Caco-2 (cell line): ENCODE measurements around the gene EFCAB5. TPM values are rescaled to one million over a fixed set of nuclear protein-coding genes. Genes with fewer than 3 reads are reported as not detected.
"Not testable (repeated sequence)": the region's sequence is repeated elsewhere in the genome, so short reads cannot be mapped to it uniquely, and the experiment has no call there.

Experiments
- BruUV-seq: library from RNA; stranded (reverse); fragments of 400-500 nt; replicated peaks from 2 replicates; lab custom pipeline; 2021; lab: Mats Ljungman, UMichigan
- CTCF ChIA-PET: fragments of 300-600 bp; sonication (Branson Sonifier 250); formaldehyde crosslinking; loops from one replicate; lab custom pipeline; 2022; ENCODE audit warnings: antibody characterized with exemption; lab: Charles Lee
- POLR2A ChIA-PET: fragments of 300-600 bp; sonication (Branson Sonifier 250); formaldehyde crosslinking; loops from one replicate; lab custom pipeline; 2022; ENCODE audit warnings: antibody characterized with exemption; lab: Charles Lee
- DNase-seq, 2 experiments: peaks; one replicate each; pipeline versions ENCODE4 v3.0.0 to v3.0.0-alpha.2; 2020 to 2022
- H3K27me3 ChIP-seq: replicated peaks from 2 replicates; pipeline ENCODE4 v1.6.0; 2011; ENCODE audit warnings: low read length; ENCODE audit not compliant: control insufficient read depth, insufficient read depth
- H3K36me3 ChIP-seq: 2 replicates; pipeline ENCODE4 v1.5.1; 2011; ENCODE audit warnings: low read length; ENCODE audit not compliant: control insufficient read depth, insufficient read depth
- H3K4me1 ChIP-seq: fragments of 250-450 bp; sonication (Bioruptor Pico); 2 replicates; pipeline ENCODE4 v1.5.1; 2020; ENCODE audit warnings: mild to moderate bottlenecking
- H3K4me3 ChIP-seq: 2 replicates; pipeline ENCODE4 v1.5.1; 2011; ENCODE audit warnings: low read depth, mild to moderate bottlenecking, control low read depth, low read length
- H3K9me3 ChIP-seq: fragments of 250-450 bp; sonication (Bioruptor Pico); 2 replicates; pipeline ENCODE4 v1.5.1; 2020; ENCODE audit warnings: mild to moderate bottlenecking, moderate library complexity
- H3K27ac Mint-ChIP-seq: one replicate; pipeline ENCODE4 v1.8.0; 2022; ENCODE audit warnings: mixed read lengths; ENCODE audit not compliant: unreplicated experiment
- H3K27me3 Mint-ChIP-seq: one replicate; pipeline ENCODE4 v1.8.0; 2022; ENCODE audit warnings: mixed read lengths; ENCODE audit not compliant: insufficient read depth, unreplicated experiment
- H3K36me3 Mint-ChIP-seq: one replicate; pipeline ENCODE4 v1.8.0; 2022; ENCODE audit warnings: mild to moderate bottlenecking, mixed read lengths; ENCODE audit not compliant: insufficient read depth, unreplicated experiment
- H3K4me1 Mint-ChIP-seq: one replicate; pipeline ENCODE4 v1.8.0; 2022; ENCODE audit warnings: low read depth, mixed read lengths; ENCODE audit not compliant: unreplicated experiment
- H3K4me3 Mint-ChIP-seq: one replicate; pipeline ENCODE4 v1.8.0; 2022; ENCODE audit warnings: mild to moderate bottlenecking, moderate library complexity, mixed read lengths; ENCODE audit not compliant: unreplicated experiment
- H3K9me3 Mint-ChIP-seq: one replicate; pipeline ENCODE4 v1.8.0; 2022; ENCODE audit warnings: mixed read lengths; ENCODE audit not compliant: unreplicated experiment
- intact Hi-C: fragments of 100-400 bp; cut with micrococcal nuclease; formaldehyde crosslinking; loops from one replicate; pipeline ENCODE4 v1.10.0; 2022; ENCODE audit not compliant: unreplicated experiment
- total RNA-seq: library from RNA; stranded (reverse); gene quantifications from 2 replicates; pipeline ENCODE4 v1.2.3, GENCODE V29; 2022
- TF ChIP-seq, protein P1 (sequence below), 2 experiments: fragments of 200-600 bp in 1 of 2; IDR thresholded peaks; 1 replicate in 1 of 2; 2 replicates in 1 of 2; pipeline versions ENCODE4 v1.5.1 to v1.8.0; 2011 to 2022; ENCODE audit warnings: antibody characterized with exemption in 1 of 2, control low read depth in 1 of 2, inconsistent platforms in 1 of 2, low read depth in 1 of 2, low read length in 1 of 2, mild to moderate bottlenecking in 1 of 2, moderate library complexity in 1 of 2; ENCODE audit not compliant: insufficient read depth in 1 of 2, severe bottlenecking in 1 of 2, unreplicated experiment in 1 of 2

The EFCAB5 gene
- total RNA-seq, 1 experiment from 2014 or later, result 0.43 TPM

GRCh38 chr17:30002088-30002487 lies 60.7 kb downstream of the EFCAB5 start:
- Mint-ChIP-seq H3K9me3 (no peaks in the 10 kb centered on the region), H3K4me1 (peaks cover 14% of the 10 kb centered on the region), H3K4me3 (no peak overlapping the region), H3K27me3 (no peaks in the 10 kb centered on the region), H3K36me3 (no peaks in the 10 kb centered on the region), H3K27ac (no peak overlapping the region)
- DNase-seq, result no peak
- no TSS peak for BruUV-seq
- intact Hi-C loops, result no loop called here
- Histone ChIP-seq H3K4me1 (peaks cover 22% of the 10 kb centered on the region), H3K27me3 (no peaks in the 10 kb centered on the region), H3K9me3 (peaks cover 5% of the 10 kb centered on the region; the same call in 1 of the 2 replicates), H3K36me3 (no peaks in the 10 kb centered on the region), H3K4me3 (no peak overlapping the region)
- TF ChIP-seq, protein P1, sequence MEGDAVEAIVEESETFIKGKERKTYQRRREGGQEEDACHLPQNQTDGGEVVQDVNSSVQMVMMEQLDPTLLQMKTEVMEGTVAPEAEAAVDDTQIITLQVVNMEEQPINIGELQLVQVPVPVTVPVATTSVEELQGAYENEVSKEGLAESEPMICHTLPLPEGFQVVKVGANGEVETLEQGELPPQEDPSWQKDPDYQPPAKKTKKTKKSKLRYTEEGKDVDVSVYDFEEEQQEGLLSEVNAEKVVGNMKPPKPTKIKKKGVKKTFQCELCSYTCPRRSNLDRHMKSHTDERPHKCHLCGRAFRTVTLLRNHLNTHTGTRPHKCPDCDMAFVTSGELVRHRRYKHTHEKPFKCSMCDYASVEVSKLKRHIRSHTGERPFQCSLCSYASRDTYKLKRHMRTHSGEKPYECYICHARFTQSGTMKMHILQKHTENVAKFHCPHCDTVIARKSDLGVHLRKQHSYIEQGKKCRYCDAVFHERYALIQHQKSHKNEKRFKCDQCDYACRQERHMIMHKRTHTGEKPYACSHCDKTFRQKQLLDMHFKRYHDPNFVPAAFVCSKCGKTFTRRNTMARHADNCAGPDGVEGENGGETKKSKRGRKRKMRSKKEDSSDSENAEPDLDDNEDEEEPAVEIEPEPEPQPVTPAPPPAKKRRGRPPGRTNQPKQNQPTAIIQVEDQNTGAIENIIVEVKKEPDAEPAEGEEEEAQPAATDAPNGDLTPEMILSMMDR (IDR thresholded peaks at IDR 0.05; ENCODE audit: insufficient read depth in 1 of 2, low read depth in 1 of 2, low read length in 1 of 2, severe bottlenecking in 1 of 2, unreplicated experiment in 1 of 2), result no peak
- CTCF ChIA-PET, result no interaction called here
- POLR2A ChIA-PET, result no interaction called here

DNA sequence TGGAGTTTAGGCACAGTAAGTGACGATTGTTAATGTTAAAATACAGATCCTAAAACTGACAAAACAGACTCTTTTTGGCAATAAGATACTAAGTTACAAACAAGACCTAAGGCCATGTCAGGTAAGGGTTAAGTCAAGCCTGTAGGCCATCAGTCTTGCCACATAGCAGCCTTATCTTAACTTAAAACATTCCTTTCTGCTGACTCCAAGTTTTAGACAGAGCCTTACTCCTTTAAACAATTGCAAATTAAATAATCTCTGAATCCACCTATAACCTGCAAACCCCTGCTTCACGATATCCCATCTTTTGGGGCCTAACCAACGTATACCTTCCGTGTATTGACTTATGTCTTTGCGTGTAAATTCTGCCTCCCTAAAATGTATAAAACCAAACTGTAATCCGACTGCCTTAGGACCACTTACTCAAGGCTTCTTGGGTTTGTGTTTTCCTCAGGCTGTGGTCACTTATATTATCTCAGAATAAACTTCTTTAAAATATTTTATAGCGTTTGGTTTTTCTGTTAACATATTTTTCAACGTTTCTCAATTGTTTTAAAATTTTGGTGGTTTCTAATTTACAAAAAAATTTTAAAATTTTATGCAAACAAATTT lies 64.4 kb downstream of the EFCAB5 start:
- TF ChIP-seq, protein P1 (IDR thresholded peaks at IDR 0.05; ENCODE audit: insufficient read depth in 1 of 2, low read depth in 1 of 2, low read length in 1 of 2, severe bottlenecking in 1 of 2, unreplicated experiment in 1 of 2), result no peak
- Histone ChIP-seq H3K4me1 (peaks cover 22% of the 10 kb centered on the region), H3K9me3 (peaks cover 5% of the 10 kb centered on the region; the same call in 1 of the 2 replicates), H3K27me3 (no peaks in the 10 kb centered on the region), H3K36me3 (no peaks in the 10 kb centered on the region), H3K4me3 (no peak overlapping the region)
- H3K27me3 Mint-ChIP-seq, result no peaks in the 10 kb centered on the region
- intact Hi-C loops, result no loop called here
- H3K4me1 Mint-ChIP-seq, result peaks cover 11% of the 10 kb centered on the region
- POLR2A ChIA-PET, result no interaction called here
- CTCF ChIA-PET, result no interaction called here
- BruUV-seq, result no TSS peak
- peak overlapping the region; percentile 60 for H3K4me3 Mint-ChIP-seq
- H3K27ac Mint-ChIP-seq, result peak overlapping the region; percentile 72
- H3K36me3 Mint-ChIP-seq, result no peaks in the 10 kb centered on the region
- no peaks in the 10 kb centered on the region for H3K9me3 Mint-ChIP-seq
- DNase-seq, result peak; percentile 47 to 59

DNA sequence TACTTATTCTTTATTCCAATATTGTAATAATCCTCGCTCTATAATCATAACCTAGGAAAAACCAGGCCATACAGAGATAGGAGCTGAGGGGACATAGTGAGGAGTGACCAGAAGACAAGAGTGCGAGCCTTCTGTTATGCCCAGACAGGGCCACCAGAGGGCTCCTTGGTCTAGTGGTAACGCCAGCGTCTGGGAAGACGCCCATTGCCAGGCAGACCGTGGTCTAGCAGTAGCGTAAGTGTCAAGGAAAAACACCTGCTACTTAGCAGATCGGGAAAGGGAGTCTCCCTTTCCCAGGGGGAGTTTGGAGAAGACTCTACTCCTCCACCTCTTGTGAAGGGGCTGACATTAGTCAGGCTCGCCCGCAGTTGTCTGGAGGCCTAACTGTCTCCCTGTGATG lies 70.5 kb downstream of the EFCAB5 start:
- H3K27me3 Mint-ChIP-seq, BruUV-seq, H3K4me3 ChIP-seq, POLR2A ChIA-PET, H3K27me3 ChIP-seq, H3K36me3 Mint-ChIP-seq, H3K36me3 ChIP-seq, H3K4me1 ChIP-seq, H3K4me1 Mint-ChIP-seq, CTCF ChIA-PET, H3K4me3 Mint-ChIP-seq, H3K27ac Mint-ChIP-seq, intact Hi-C loops: not testable (repeated sequence)
- H3K9me3 ChIP-seq, result peaks cover 12% of the 10 kb centered on the region; the same call in 1 of the 2 replicates
- H3K9me3 Mint-ChIP-seq, result peaks cover 23% of the 10 kb centered on the region
- peak in 1 of 2 experiments; percentile 5 for DNase-seq
